Measurements from ENCODE around the gene PPP2R2B.

- TF ChIP-seq CTCF (optimal IDR thresholded peaks at IDR 0.05 in 1 of 3, IDR thresholded peaks at IDR 0.05 in 1 of 3, conservative IDR thresholded peaks at IDR 0.05 in 1 of 3; ENCODE audit: extremely low read depth in 1 of 3, insufficient read depth in 2 of 3, low read length in 3 of 3) (peak in 2 of 3 experiments; percentile 23 to 60), EZH2 (IDR thresholded peaks at IDR 0.05; ENCODE audit: low read length) (no peak)
Observed at GRCh38 chr5:146622391-146622790, 256.2 kb downstream of the PPP2R2B start.
